ENCODE results near the gene TRHDE. TPM values are rescaled to one million over a fixed set of nuclear protein-coding genes. Genes with fewer than 3 reads are reported as not detected.
"Not testable (repeated sequence)": the region's sequence is repeated elsewhere in the genome, so short reads cannot be mapped to it uniquely, and the experiment has no call there.

TRHDE gene
- total RNA-seq, 1 experiment from 2014 or later, result 5.5 TPM

DNA sequence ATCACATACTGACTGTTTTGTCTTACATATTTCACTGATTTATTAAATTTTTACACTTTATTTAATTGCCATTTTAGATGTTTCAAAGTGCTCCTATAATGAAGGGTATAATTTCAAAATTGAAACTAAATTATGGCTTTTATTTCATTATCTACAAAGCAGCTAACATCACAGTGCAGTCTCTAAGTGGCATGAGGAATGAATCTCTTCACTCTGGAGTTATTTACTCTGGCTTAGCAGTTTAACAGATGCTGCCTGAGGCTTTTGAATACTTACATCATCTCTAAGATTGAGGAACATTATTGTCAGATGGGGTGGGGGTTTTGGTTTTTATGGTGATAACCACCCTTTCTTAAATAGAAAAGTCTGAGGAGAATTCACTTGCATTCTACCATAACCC, 386.4 kb downstream of the TRHDE start:
- Mint-ChIP-seq H3K4me3 (no peak overlapping the region), H3K36me3 (no peaks in the 10 kb centered on the region), H3K27me3 (ENCODE audit: low read depth) (no peaks in the 10 kb centered on the region), H3K4me1 (no peaks in the 10 kb centered on the region), H3K27ac (no peak overlapping the region), H3K9me3 (no peaks in the 10 kb centered on the region)
- TF ChIP-seq CREM (CRISPR knock-in tag; IDR thresholded peaks at IDR 0.05), result no peak
- TF ChIP-seq, protein P1, sequence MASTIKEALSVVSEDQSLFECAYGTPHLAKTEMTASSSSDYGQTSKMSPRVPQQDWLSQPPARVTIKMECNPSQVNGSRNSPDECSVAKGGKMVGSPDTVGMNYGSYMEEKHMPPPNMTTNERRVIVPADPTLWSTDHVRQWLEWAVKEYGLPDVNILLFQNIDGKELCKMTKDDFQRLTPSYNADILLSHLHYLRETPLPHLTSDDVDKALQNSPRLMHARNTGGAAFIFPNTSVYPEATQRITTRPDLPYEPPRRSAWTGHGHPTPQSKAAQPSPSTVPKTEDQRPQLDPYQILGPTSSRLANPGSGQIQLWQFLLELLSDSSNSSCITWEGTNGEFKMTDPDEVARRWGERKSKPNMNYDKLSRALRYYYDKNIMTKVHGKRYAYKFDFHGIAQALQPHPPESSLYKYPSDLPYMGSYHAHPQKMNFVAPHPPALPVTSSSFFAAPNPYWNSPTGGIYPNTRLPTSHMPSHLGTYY (CRISPR knock-in tag; IDR thresholded peaks at IDR 0.05), result no peak
- TF ChIP-seq, protein P2, sequence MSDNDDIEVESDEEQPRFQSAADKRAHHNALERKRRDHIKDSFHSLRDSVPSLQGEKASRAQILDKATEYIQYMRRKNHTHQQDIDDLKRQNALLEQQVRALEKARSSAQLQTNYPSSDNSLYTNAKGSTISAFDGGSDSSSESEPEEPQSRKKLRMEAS (CRISPR knock-in tag; IDR thresholded peaks at IDR 0.05), result no peak
- TF ChIP-seq FOXJ3 (CRISPR knock-in tag; IDR thresholded peaks at IDR 0.05; ENCODE audit: borderline replicate concordance), result no peak
- TF ChIP-seq, protein P3, sequence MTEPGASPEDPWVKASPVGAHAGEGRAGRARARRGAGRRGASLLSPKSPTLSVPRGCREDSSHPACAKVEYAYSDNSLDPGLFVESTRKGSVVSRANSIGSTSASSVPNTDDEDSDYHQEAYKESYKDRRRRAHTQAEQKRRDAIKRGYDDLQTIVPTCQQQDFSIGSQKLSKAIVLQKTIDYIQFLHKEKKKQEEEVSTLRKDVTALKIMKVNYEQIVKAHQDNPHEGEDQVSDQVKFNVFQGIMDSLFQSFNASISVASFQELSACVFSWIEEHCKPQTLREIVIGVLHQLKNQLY (CRISPR knock-in tag; IDR thresholded peaks at IDR 0.05), result no peak
- TF ChIP-seq ZNF423 (CRISPR knock-in tag; IDR thresholded peaks at IDR 0.05), result no peak
- TF ChIP-seq ELF4 (CRISPR knock-in tag; IDR thresholded peaks at IDR 0.05; ENCODE audit: low read depth), result no peak
- TF ChIP-seq OVOL2 (CRISPR knock-in tag; IDR thresholded peaks at IDR 0.05; ENCODE audit: borderline replicate concordance), result no peak
- TF ChIP-seq, protein P4, sequence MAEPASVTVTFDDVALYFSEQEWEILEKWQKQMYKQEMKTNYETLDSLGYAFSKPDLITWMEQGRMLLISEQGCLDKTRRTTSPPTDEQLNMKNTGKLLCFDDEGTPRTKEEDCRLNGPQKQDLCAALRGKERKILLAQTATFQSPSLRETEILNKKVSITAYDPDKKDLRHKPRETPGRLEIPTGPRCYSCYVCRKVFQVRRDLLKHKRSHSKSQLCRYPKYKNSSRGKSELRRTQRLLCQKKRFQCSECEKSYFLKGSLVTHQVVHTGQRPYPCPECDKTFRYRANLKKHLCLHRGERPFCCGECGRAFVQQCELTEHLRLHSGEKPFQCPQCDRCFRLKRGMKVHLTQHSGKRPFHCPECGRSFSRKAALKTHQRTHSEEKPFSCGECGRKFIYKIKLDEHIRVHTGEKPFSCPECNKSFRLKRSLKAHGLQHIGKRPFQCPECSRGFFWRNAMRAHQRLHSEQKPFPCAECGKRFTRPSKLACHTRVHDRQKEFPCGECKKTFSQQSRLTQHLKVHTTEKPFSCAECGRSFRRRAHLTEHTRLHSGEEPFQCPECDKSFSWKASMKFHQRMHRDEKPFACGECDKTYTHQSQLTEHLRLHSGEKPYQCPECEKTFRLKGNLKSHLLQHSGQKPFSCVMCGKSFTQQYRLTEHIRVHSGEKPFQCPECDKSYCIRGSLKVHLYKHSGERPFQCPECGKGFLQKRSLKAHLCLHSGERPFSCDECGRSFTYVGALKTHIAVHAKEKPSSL (CRISPR knock-in tag; conservative IDR thresholded peaks at IDR 0.05), result no peak
- TF ChIP-seq ZNF232 (CRISPR knock-in tag; IDR thresholded peaks at IDR 0.05), result no peak
- TF ChIP-seq IRF2 (CRISPR knock-in tag; IDR thresholded peaks at IDR 0.05; ENCODE audit: borderline replicate concordance, low read depth), result no peak
- TF ChIP-seq SP1 (CRISPR knock-in tag; conservative IDR thresholded peaks at IDR 0.05), result no peak
- TF ChIP-seq SMAD4 (CRISPR knock-in tag; IDR thresholded peaks at IDR 0.05), result no peak
- no peak for TF ChIP-seq CREB1 (CRISPR knock-in tag; IDR thresholded peaks at IDR 0.05)
- TF ChIP-seq RELA (CRISPR knock-in tag; IDR thresholded peaks at IDR 0.05; ENCODE audit: borderline replicate concordance), result no peak
- TF ChIP-seq, protein P5, sequence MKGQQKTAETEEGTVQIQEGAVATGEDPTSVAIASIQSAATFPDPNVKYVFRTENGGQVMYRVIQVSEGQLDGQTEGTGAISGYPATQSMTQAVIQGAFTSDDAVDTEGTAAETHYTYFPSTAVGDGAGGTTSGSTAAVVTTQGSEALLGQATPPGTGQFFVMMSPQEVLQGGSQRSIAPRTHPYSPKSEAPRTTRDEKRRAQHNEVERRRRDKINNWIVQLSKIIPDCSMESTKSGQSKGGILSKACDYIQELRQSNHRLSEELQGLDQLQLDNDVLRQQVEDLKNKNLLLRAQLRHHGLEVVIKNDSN (CRISPR knock-in tag; IDR thresholded peaks at IDR 0.05), result no peak
- TF ChIP-seq SMAD3 (CRISPR knock-in tag; IDR thresholded peaks at IDR 0.05; ENCODE audit: borderline replicate concordance), result no peak
- no peak for TF ChIP-seq ZNF121 (CRISPR knock-in tag; IDR thresholded peaks at IDR 0.05)
- POLR2A ChIA-PET, result no interaction called here
- CTCF ChIA-PET, result no interaction called here
- no peak for ATAC-seq
- DNase-seq (ENCODE audit: low spot score), result no peak

DNA sequence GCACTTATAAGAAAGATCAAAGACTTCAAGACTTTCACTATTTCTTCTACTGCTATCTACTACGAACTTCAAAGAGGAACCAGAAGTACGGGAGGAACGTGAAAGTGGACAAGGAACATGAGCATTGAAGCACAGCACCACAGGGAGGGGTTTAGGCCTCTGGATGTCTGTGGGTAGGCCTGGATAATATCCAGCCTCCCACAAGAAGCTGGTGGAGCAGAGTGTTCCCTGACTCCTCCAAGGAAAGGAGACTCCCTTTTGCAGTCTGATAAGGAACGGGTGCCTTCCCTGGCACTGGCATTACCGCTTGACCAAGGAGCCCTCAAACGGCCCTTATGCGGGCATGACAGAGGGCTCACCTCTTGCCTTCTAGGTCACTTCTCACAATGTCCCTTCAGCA, 388.0 kb downstream of the TRHDE start:
- ATAC-seq; H3K27ac Mint-ChIP-seq; POLR2A ChIA-PET; H3K27me3 Mint-ChIP-seq (ENCODE audit: low read depth); H3K4me3 Mint-ChIP-seq; H3K36me3 Mint-ChIP-seq; H3K9me3 Mint-ChIP-seq; CTCF ChIA-PET; H3K4me1 Mint-ChIP-seq; DNase-seq (ENCODE audit: low spot score): not testable (repeated sequence)

DNA sequence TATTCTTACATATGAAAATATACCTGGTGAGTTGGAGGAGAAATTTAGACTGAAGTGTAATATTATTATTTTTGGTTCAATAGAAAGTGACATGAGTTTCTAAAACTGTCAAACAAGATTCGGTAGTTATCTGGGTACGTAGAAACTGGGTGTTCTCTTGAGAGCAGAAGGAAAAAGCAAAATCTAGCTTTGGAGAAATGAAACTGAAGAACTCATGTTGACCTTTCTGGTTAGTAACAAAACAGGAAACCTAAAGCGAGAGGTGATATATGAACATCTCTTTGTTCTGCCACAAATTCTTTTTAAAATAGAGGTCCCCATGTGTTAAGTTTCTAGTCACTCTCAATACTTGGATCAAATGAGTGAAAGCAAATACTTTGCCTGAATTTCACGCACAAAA, 401.7 kb downstream of the TRHDE start:
- Mint-ChIP-seq H3K27ac (no peak overlapping the region), H3K9me3 (no peaks in the 10 kb centered on the region), H3K4me1 (peaks cover 17% of the 10 kb centered on the region), H3K36me3 (no peaks in the 10 kb centered on the region), H3K27me3 (ENCODE audit: low read depth) (no peaks in the 10 kb centered on the region), H3K4me3 (no peak overlapping the region)
- ATAC-seq (no peak), DNase-seq (ENCODE audit: low spot score) (no peak)
- POLR2A ChIA-PET, result no interaction called here
- CTCF ChIA-PET, result no interaction called here
- no peak for TF ChIP-seq ZNF219 (CRISPR knock-in tag; IDR thresholded peaks at IDR 0.05; ENCODE audit: borderline replicate concordance)
- TF ChIP-seq, protein P6, sequence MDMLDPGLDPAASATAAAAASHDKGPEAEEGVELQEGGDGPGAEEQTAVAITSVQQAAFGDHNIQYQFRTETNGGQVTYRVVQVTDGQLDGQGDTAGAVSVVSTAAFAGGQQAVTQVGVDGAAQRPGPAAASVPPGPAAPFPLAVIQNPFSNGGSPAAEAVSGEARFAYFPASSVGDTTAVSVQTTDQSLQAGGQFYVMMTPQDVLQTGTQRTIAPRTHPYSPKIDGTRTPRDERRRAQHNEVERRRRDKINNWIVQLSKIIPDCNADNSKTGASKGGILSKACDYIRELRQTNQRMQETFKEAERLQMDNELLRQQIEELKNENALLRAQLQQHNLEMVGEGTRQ (CRISPR knock-in tag; IDR thresholded peaks at IDR 0.05), result no peak
- TF ChIP-seq, protein P7, sequence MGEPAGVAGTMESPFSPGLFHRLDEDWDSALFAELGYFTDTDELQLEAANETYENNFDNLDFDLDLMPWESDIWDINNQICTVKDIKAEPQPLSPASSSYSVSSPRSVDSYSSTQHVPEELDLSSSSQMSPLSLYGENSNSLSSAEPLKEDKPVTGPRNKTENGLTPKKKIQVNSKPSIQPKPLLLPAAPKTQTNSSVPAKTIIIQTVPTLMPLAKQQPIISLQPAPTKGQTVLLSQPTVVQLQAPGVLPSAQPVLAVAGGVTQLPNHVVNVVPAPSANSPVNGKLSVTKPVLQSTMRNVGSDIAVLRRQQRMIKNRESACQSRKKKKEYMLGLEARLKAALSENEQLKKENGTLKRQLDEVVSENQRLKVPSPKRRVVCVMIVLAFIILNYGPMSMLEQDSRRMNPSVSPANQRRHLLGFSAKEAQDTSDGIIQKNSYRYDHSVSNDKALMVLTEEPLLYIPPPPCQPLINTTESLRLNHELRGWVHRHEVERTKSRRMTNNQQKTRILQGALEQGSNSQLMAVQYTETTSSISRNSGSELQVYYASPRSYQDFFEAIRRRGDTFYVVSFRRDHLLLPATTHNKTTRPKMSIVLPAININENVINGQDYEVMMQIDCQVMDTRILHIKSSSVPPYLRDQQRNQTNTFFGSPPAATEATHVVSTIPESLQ (CRISPR knock-in tag; IDR thresholded peaks at IDR 0.05), result no peak
- TF ChIP-seq, protein P8, sequence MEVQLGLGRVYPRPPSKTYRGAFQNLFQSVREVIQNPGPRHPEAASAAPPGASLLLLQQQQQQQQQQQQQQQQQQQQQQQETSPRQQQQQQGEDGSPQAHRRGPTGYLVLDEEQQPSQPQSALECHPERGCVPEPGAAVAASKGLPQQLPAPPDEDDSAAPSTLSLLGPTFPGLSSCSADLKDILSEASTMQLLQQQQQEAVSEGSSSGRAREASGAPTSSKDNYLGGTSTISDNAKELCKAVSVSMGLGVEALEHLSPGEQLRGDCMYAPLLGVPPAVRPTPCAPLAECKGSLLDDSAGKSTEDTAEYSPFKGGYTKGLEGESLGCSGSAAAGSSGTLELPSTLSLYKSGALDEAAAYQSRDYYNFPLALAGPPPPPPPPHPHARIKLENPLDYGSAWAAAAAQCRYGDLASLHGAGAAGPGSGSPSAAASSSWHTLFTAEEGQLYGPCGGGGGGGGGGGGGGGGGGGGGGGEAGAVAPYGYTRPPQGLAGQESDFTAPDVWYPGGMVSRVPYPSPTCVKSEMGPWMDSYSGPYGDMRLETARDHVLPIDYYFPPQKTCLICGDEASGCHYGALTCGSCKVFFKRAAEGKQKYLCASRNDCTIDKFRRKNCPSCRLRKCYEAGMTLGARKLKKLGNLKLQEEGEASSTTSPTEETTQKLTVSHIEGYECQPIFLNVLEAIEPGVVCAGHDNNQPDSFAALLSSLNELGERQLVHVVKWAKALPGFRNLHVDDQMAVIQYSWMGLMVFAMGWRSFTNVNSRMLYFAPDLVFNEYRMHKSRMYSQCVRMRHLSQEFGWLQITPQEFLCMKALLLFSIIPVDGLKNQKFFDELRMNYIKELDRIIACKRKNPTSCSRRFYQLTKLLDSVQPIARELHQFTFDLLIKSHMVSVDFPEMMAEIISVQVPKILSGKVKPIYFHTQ (CRISPR knock-in tag; IDR thresholded peaks at IDR 0.05), result no peak
- no peak for TF ChIP-seq ZBTB21 (CRISPR knock-in tag; IDR thresholded peaks at IDR 0.05; ENCODE audit: borderline replicate concordance)
